Muscle of arm (tissue), 14 donors: ENCODE data around the gene DAO. TPM values are rescaled to one million over a fixed set of nuclear protein-coding genes. Genes with fewer than 3 reads are reported as not detected.
A peak's percentile ranks its signal among the peaks of the same experiment; 100 is the strongest.
"Not testable (repeated sequence)": the region's sequence is repeated elsewhere in the genome, so short reads cannot be mapped to it uniquely, and the experiment has no call there.

ENCODE experiments used
- DNase-seq: peaks from one replicate; pipeline ENCODE4 v3.0.0-alpha.2; 2013
- long read RNA-seq, 11 donors: transcript quantifications; one replicate each; lab custom pipeline, GENCODE V29; 2026
- polyA plus RNA-seq, 12 donors: library from polyadenylated mRNA; unstranded; fragments of 120-200 nt; gene quantifications; one replicate each; pipeline ENCODE4 v1.2.1, GENCODE V29; 2013; ENCODE audit not compliant: insufficient read length in 12 of 12

Gene DAO
- under 1 TPM in 6 of 12 donors, not detected in 6; 0.11 to 0.40 (median 0.25) TPM for polyA plus RNA-seq
- long read RNA-seq, donor 1: 0 reads
- long read RNA-seq, donor 2: 0 reads
- long read RNA-seq, donor 3: 0 reads
- long read RNA-seq, donor 4: 0 reads
- long read RNA-seq, donor 5: 0 reads
- long read RNA-seq, donor 6: 0 reads
- long read RNA-seq, donor 7: 0 reads
- long read RNA-seq, donor 8: 0 reads
- long read RNA-seq, donor 9: 0 reads
- long read RNA-seq, donor 10: 0 reads
- long read RNA-seq, donor 11: 0 reads

GRCh38 chr12:108879615-108880254 is at the start of gene DAO:
Gene DAO (plus strand): TSS chr12:108880092. CDS start chr12:108885007, 4,915 bp downstream.
- no peak for DNase-seq

GRCh38 chr12:108831309-108831991 is 48.4 kb upstream of the DAO start:
- DNase-seq: no peak

GRCh38 chr12:108832208-108832607 is 47.7 kb upstream of the DAO start:
- DNase-seq: no peak

GRCh38 chr12:108832730-108833354 is 47.0 kb upstream of the DAO start:
- peak; percentile 83 for DNase-seq

- no peak for DNase-seq
Measured at GRCh38 chr12:108833355-108833733, 46.5 kb upstream of the DAO start.

GRCh38 chr12:108833757-108834472 is 46.0 kb upstream of the DAO start:
- peak; percentile 75 for DNase-seq

GRCh38 chr12:108835860-108836634 is 43.8 kb upstream of the DAO start:
- DNase-seq: no peak

GRCh38 chr12:108837239-108837638 is 42.7 kb upstream of the DAO start:
- no peak for DNase-seq

GRCh38 chr12:108837680-108838079 is 42.2 kb upstream of the DAO start:
- no peak for DNase-seq

GRCh38 chr12:108838194-108839017 is 41.5 kb upstream of the DAO start:
- DNase-seq: no peak

GRCh38 chr12:108839018-108839889 is 40.6 kb upstream of the DAO start:
- no peak for DNase-seq

GRCh38 chr12:108839890-108840230 is 40.0 kb upstream of the DAO start:
- no peak for DNase-seq

GRCh38 chr12:108840605-108841332 is 39.1 kb upstream of the DAO start:
- no peak for DNase-seq

- DNase-seq: not testable (repeated sequence)
Measured at GRCh38 chr12:108841825-108842224, 38.1 kb upstream of the DAO start.

GRCh38 chr12:108842361-108842760 is 37.5 kb upstream of the DAO start:
- DNase-seq: no peak

- DNase-seq: no peak
Measured at GRCh38 chr12:108843187-108843586, 36.7 kb upstream of the DAO start.

GRCh38 chr12:108845696-108846095 is 34.2 kb upstream of the DAO start:
- DNase-seq: no peak

GRCh38 chr12:108846290-108846701 is 33.6 kb upstream of the DAO start:
- no peak for DNase-seq

- no peak for DNase-seq
Measured at GRCh38 chr12:108847705-108848104, 32.2 kb upstream of the DAO start.
